Stimulated activated CD4-positive, alpha-beta T cell treated with anti-CD3 and anti-CD28 coated beads, Interleukin-15, amount 100 ng/mL, for 48 hours (primary cell): ENCODE measurements around the gene ISL2.

Experiments used
- DNase-seq, 2 donors: peaks; one replicate each; pipeline ENCODE4 v3.0.0-alpha.2; 2020; ENCODE audit warnings: low read depth in 2 of 2

Gene ISL2

DNA sequence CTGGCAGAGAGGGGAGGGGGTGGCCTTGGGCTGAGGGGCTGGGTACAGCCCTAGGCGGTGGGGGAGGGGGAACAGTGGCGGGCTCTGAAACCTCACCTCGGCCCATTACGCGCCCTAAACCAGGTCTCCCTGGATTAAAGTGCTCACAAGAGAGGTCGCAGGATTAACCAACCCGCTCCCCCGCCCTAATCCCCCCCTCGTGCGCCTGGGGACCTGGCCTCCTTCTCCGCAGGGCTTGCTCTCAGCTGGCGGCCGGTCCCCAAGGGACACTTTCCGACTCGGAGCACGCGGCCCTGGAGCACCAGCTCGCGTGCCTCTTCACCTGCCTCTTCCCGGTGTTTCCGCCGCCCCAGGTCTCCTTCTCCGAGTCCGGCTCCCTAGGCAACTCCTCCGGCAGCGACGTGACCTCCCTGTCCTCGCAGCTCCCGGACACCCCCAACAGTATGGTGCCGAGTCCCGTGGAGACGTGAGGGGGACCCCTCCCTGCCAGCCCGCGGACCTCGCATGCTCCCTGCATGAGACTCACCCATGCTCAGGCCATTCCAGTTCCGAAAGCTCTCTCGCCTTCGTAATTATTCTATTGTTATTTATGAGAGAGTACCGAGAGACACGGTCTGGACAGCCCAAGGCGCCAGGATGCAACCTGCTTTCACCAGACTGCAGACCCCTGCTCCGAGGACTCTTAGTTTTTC, 4.9 kb downstream of the ISL2 start:
- no peak for DNase-seq

- DNase-seq, result no peak
Measured at GRCh38 chr15:76342058-76342381, 5.4 kb downstream of the ISL2 start.

- DNase-seq, result no peak
Measured at GRCh38 chr15:76342382-76343201, 6.0 kb downstream of the ISL2 start.

- DNase-seq, result no peak
Measured at GRCh38 chr15:76343313-76343996, 6.9 kb downstream of the ISL2 start.

- DNase-seq, result no peak
Measured at GRCh38 chr15:76344893-76345582, 8.5 kb downstream of the ISL2 start.

- DNase-seq, result no peak
Measured at GRCh38 chr15:76345583-76345879, 9.0 kb downstream of the ISL2 start.

DNA sequence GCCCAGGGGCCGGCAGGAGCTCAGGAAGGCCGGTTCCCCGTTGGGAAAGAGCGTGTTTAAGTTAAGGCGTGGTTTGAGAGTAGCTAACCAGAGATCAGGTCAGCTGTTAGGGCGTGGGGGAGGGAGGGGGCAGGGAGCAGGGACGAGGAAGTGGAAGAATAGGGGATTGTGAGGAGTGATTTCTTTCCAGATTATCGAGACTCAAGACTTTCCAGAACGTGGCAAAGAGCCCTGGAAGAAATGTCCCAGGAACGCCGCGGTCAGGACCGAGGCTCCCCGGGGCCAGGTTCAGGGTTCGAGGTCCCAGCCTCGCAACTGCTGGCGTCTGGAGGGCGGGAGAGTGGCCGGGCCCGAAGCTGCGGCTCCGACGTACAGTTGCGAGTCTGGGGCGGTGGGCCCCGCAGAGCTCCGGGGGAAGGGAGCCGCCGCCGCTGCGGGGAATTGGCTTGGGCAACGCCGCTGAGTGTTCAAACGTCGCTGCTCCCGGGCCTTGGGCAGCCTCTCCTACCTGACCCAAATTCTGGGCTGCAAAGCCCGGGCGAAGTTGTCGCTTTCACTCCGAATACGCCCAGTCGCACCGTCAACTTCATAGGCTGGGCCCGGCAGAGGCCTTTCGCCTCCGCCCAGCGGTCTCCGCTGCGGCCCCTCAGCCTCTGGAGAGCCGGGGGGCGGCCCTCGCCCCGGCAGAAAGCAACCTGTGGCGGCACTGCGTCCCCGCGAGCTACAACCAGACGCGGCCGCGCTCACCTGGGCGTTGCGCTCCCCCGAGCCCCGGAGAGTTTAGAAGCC, 9.5 kb downstream of the ISL2 start:
- DNase-seq, result no peak

DNA sequence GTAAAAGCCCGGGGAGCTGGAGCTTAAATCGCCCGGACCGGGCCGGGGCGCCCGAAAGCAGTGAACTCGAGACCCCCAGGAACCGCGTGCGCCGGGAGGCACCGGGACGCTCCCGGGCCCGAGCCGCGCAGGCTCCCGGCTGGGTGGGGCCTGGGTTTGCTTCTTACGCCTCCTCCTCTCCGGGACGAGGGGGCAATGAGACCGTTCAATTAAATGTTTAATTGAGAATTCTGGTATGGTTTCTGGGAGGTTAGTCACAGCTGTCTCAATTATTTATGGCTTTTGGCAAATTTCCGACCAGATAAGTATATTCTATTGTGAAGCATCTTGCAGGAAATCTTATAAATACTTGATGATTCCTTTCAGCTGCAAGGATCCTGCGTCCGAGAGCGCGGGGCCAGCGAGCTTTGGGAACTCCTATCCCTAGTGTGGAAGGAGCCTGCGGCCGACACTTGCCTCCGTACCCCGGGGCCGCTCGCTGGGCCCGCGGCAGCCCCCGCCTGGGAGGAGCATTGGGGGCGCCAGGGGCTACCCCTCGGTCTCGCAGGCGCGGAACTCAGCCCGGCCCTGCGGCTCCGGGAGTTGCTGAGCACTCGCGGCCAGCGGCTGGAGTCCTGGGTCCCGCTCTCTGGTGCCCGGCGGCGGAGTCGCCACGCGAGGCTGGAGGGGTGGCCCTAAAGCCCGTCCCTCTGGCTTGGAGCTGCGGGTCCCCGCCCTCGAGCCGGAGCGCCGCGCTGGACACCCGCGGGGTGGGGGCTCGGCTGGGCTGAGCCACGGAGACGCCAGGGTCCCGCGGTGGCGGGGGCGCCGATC, 10.3 kb downstream of the ISL2 start:
- no peak for DNase-seq

- no peak for DNase-seq
Measured at GRCh38 chr15:76347482-76348055, 11.0 kb downstream of the ISL2 start.

- DNase-seq, result no peak
Measured at GRCh38 chr15:76349301-76350070, 12.9 kb downstream of the ISL2 start.

GRCh38 chr15:76353023-76353577, 16.5 kb downstream of the ISL2 start:
- DNase-seq, result no peak

GRCh38 chr15:76353903-76354302, 17.3 kb downstream of the ISL2 start:
- DNase-seq, result no peak

- DNase-seq, result no peak
Measured at GRCh38 chr15:76354823-76355440, 18.4 kb downstream of the ISL2 start.

- no peak for DNase-seq
Measured at GRCh38 chr15:76358453-76358852, 21.9 kb downstream of the ISL2 start.

DNA sequence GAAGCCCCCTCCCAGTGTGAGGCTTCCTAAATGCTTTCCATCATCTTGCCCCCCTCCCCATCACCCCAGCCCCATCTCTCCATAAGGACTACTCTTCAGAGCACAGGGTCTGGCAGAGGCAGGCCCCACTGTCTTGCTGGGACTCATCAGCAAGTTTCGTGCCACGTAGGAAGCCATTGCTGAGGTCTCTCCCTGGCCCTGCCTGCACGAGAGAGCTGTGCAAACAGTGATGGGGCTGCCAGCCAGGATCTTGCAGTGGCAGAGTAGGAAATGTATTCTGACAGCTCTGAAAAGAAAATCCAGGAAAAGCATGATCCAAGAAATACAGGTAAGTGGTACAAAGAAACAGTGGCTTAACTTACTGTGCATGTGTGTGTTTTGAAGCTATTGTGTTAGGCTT, 22.6 kb downstream of the ISL2 start:
- DNase-seq, result no peak

GRCh38 chr15:76360416-76360815, 23.8 kb downstream of the ISL2 start:
- no peak for DNase-seq

DNA sequence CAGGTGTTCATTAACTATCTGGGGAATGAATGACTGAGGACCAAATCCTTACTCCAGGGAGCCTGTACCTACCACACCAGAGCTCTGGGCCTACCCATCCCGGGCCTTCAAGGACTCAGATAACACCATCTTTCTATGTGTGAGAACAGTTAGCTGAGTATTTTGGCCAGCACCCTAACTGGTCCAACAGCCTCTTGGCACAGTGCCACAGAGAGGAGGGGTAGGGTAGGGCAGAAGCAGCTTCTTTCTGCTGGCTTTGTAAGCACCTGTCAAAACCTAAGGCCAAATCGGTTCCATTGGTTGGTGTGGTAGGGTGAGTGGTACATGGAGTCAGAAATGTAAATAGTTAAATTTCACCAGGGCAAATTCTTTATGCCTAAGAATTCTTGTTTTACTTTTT, 26.7 kb downstream of the ISL2 start:
- DNase-seq, result no peak

DNA sequence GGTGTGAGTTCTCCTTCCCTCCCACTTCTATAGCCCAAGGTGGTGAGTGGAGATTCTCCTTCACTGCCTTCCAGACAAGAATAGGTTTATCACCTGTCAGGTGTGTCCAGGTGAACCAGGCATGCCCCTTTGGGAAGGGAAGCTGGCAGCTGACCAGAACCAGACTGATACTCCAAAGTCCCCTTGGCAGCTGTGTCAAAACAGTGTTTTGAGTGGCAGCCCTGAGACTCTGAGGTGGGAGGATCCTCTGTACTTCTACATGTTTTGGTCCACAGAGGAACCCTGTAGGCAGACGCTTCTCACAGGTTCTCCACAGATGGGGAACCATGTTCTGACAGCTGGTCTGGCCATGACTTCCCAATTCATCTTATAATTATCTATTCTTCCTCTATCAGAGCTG, 30.1 kb downstream of the ISL2 start:
- no peak for DNase-seq

DNA sequence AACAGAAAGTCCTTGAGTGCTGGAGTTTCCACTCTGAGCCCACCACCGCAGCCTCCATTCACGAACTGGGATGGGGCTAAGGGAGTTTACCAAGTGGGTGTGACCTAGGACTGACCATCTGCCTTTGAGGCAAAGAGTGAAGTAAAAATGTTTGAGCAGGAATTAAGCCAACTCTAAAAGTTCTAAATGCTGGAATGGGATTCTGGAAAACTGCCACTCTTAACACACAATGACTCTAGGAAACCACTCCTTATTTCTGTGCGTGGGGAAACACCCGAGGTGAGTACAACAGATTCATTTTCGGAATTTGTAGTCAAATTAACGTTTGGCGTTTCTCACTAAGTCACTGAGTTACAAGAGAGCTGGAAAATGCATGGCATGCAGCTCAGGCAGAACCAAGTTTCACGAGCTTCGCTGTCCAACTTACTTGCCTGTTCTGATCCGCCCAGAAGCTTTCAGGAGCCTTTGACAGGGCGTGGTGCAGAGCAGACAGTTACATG, 31.6 kb downstream of the ISL2 start:
- no peak for DNase-seq
